ENCODE results near the gene BRPF1.

The BRPF1 gene

DNA sequence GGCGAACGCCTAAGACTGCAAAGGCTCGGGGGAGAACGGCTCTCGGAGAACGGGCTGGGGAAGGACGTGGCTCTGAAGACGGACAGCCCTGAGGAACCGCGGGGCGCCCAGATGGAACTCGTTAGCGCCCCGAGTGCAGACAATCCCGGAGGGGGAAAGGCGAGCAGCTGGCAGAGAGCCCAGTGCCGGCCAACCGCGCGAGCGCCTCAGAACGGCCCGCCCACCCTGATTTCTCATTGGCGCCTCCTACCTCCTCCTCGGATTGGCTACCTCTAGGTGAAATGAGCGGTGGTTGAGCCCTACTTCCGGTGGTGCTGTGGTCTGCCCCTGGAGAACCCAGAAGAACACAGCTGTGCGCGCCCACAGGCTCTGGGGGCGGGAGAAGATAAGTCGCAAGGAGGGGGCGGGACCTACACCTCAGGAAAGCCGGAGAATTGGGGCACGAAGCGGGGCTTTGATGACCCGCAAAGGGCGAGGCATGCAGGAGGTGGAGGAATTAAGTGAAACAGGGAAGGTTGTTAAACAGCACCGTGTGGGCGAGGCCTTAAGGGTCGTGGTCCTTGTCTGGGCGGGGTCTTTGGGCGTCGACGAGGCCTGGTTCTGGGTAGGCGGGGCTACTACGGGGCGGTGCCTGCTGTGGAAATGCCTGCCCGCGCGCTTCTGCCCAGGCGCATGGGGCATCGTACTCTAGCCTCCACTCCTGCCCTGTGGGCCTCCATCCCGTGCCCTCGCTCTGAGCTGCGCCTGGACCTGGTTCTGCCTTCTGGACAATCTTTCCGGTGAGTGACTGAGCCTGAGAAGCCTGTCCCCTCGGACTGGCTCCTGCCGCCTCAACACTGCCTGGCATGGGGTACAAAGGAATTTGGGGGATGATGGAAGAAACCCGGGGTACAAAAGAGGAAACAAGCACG lies 18.4 kb downstream of the BRPF1 start, which contains the start of gene OGG1:
TSS of gene OGG1 (plus strand) at position 308 of the 911 bp plus-strand sequence. CDS start at position 643, 335 bp downstream.
- H3K27me3 ChIP-seq (ENCODE audit: insufficient read depth, poor library complexity, severe bottlenecking), result no peaks in the 10 kb centered on the region
- no peak for TF ChIP-seq SPI1 (IDR thresholded peaks at IDR 0.05; ENCODE audit: borderline replicate concordance, low read depth)
- peak; percentile 69 for TF ChIP-seq POLR2AphosphoS5 (IDR thresholded peaks at IDR 0.05; ENCODE audit: low read depth)
- TF ChIP-seq, protein P1, sequence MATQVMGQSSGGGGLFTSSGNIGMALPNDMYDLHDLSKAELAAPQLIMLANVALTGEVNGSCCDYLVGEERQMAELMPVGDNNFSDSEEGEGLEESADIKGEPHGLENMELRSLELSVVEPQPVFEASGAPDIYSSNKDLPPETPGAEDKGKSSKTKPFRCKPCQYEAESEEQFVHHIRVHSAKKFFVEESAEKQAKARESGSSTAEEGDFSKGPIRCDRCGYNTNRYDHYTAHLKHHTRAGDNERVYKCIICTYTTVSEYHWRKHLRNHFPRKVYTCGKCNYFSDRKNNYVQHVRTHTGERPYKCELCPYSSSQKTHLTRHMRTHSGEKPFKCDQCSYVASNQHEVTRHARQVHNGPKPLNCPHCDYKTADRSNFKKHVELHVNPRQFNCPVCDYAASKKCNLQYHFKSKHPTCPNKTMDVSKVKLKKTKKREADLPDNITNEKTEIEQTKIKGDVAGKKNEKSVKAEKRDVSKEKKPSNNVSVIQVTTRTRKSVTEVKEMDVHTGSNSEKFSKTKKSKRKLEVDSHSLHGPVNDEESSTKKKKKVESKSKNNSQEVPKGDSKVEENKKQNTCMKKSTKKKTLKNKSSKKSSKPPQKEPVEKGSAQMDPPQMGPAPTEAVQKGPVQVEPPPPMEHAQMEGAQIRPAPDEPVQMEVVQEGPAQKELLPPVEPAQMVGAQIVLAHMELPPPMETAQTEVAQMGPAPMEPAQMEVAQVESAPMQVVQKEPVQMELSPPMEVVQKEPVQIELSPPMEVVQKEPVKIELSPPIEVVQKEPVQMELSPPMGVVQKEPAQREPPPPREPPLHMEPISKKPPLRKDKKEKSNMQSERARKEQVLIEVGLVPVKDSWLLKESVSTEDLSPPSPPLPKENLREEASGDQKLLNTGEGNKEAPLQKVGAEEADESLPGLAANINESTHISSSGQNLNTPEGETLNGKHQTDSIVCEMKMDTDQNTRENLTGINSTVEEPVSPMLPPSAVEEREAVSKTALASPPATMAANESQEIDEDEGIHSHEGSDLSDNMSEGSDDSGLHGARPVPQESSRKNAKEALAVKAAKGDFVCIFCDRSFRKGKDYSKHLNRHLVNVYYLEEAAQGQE (IDR thresholded peaks at IDR 0.05; ENCODE audit: insufficient replicate concordance, low read depth), result peak; percentile 17
- TF ChIP-seq GABPA (IDR thresholded peaks at IDR 0.05; ENCODE audit: low read depth), result peak; percentile 71
- TF ChIP-seq, protein P2, sequence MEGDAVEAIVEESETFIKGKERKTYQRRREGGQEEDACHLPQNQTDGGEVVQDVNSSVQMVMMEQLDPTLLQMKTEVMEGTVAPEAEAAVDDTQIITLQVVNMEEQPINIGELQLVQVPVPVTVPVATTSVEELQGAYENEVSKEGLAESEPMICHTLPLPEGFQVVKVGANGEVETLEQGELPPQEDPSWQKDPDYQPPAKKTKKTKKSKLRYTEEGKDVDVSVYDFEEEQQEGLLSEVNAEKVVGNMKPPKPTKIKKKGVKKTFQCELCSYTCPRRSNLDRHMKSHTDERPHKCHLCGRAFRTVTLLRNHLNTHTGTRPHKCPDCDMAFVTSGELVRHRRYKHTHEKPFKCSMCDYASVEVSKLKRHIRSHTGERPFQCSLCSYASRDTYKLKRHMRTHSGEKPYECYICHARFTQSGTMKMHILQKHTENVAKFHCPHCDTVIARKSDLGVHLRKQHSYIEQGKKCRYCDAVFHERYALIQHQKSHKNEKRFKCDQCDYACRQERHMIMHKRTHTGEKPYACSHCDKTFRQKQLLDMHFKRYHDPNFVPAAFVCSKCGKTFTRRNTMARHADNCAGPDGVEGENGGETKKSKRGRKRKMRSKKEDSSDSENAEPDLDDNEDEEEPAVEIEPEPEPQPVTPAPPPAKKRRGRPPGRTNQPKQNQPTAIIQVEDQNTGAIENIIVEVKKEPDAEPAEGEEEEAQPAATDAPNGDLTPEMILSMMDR (IDR thresholded peaks at IDR 0.05; ENCODE audit: insufficient read depth, low read length), result no peak
- peak; percentile 98 to 100 for DNase-seq (ENCODE audit: low read depth in 1 of 2, low spot score in 1 of 2)
- peak within 1 kb of the TSS; percentile 72 for H3K27ac ChIP-seq (replicated peaks)
- H3K4me3 ChIP-seq (replicated peaks; ENCODE audit: insufficient read depth, low read length), result peak within 1 kb of the TSS; percentile 62

DNA sequence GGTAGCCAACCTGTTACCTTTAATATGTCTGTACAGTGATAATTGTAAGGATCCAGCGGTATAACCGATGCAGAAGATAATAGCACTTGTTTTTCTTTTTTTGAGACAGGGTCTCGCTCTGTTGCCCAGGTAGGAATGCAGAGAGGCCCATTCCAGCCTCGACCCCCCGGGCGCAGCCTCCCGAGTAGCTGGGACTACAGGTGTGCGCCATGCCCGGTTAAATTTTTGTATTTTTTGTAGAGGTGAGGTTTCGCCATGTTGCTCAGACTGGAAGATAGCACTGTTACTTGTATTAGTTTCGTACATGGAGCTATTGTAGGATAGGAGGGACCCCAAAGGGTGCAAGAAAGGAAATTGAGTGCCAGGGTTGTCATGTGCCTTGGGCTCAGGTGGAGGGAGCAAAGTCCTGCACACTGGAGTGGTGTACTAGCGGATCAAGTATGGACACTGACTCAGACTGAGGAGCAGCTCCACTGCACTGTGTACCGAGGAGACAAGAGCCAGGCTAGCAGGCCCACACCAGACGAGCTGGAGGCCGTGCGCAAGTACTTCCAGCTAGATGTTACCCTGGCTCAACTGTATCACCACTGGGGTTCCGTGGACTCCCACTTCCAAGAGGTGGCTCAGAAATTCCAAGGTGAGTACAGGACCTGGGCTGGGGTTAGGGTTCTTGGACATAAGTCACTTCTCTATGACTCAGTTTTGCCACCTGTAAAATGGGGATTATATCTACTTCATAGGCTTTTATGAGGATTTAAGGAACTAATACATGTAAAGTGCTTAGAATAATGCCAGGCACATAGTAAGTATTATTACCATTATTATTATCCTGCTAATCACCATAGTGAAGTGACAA lies 19.2 kb downstream of the BRPF1 start:
- Histone ChIP-seq H3K27me3 (ENCODE audit: insufficient read depth, poor library complexity, severe bottlenecking) (no peaks in the 10 kb centered on the region), H3K27ac (replicated peaks) (peak overlapping the region; percentile 72)
- no peak for DNase-seq (ENCODE audit: low read depth in 1 of 2, low spot score in 1 of 2)

More for the DNA sequence above, 19.2 kb downstream of the BRPF1 start:
- no peak for TF ChIP-seq GABPA (IDR thresholded peaks at IDR 0.05; ENCODE audit: low read depth)
- no peak for TF ChIP-seq SPI1 (IDR thresholded peaks at IDR 0.05; ENCODE audit: borderline replicate concordance, low read depth)
- TF ChIP-seq, protein P1 (IDR thresholded peaks at IDR 0.05; ENCODE audit: insufficient replicate concordance, low read depth), result no peak
- no peak for TF ChIP-seq POLR2AphosphoS5 (IDR thresholded peaks at IDR 0.05; ENCODE audit: low read depth)
- TF ChIP-seq, protein P2 (IDR thresholded peaks at IDR 0.05; ENCODE audit: insufficient read depth, low read length), result no peak
- H3K4me3 ChIP-seq (replicated peaks; ENCODE audit: insufficient read depth, low read length), result peak overlapping the region; percentile 62
